ENCODE data around the gene SATB1. TPM values are rescaled to one million over a fixed set of nuclear protein-coding genes. Genes with fewer than 3 reads are reported as not detected.

The SATB1 gene
- total and polyA plus RNA-seq, 2 of the 4 experiments (the other 2 are of a cell fraction): 7.5 to 10.7 TPM

- Histone ChIP-seq H3K4me1 (ENCODE audit: control insufficient read depth, insufficient read depth, low read length) (no peaks in the 10 kb centered on the region), H3K9me3 (ENCODE audit: control insufficient read depth, insufficient read depth, low read length) (no peaks in the 10 kb centered on the region), H3K4me3 (ENCODE audit: insufficient read depth, low read depth, low read length) (no peak overlapping the region), H4K20me1 (ENCODE audit: insufficient read depth, low read length) (no peaks in the 10 kb centered on the region), H3K14ac (replicated peaks; ENCODE audit: low read depth, low read length) (no peak overlapping the region), H3K18ac (ENCODE audit: low read depth, low read length) (no peak overlapping the region), H3K27me3 (ENCODE audit: control insufficient read depth, insufficient read depth, low read length) (no peaks in the 10 kb centered on the region), H4K8ac (ENCODE audit: low read depth in 2 of 2, low read length in 2 of 2) (no peak overlapping the region), H2AK9ac (replicated peaks; ENCODE audit: low read depth, low read length, poor library complexity) (no peak overlapping the region), H2BK20ac (ENCODE audit: low read depth, low read length) (no peak overlapping the region), H3K4me2 (ENCODE audit: low read depth, low read length) (no peak overlapping the region), H2BK120ac (ENCODE audit: low read depth, low read length) (no peak overlapping the region), H3K9me1 (ENCODE audit: insufficient read depth, low read length) (no peaks in the 10 kb centered on the region), H3K23ac (ENCODE audit: low read depth, low read length) (no peak overlapping the region), H3K9ac (ENCODE audit: low read depth, low read length) (no peak overlapping the region), H3K36me3 (ENCODE audit: control insufficient read depth, insufficient read depth, low read length) (no peaks in the 10 kb centered on the region), H4K5ac (ENCODE audit: low read depth, low read length) (no peak overlapping the region), H2AFZ (replicated peaks; ENCODE audit: low read length, poor library complexity) (no peak overlapping the region), H3K27ac (ENCODE audit: insufficient read depth, low read length) (no peak overlapping the region), H3K79me1 (ENCODE audit: low read depth in 1 of 2, low read length in 2 of 2) (no peaks in the 10 kb centered on the region), H4K91ac (ENCODE audit: insufficient read depth, low read depth, low read length) (no peak overlapping the region), H2AK5ac (ENCODE audit: low read depth, low read length) (no peak overlapping the region), H2BK5ac (ENCODE audit: low read depth, low read length, poor library complexity, severe bottlenecking) (no peak overlapping the region), H2BK15ac (ENCODE audit: low read depth, low read length) (no peak overlapping the region), H3K4ac (ENCODE audit: low read depth, low read length) (no peak overlapping the region), H3K56ac (ENCODE audit: extremely low read depth, insufficient read depth, low read length) (no peak overlapping the region)
- ATAC-seq (ENCODE audit: low read depth) (no peak), DNase-seq (no peak)
- TF ChIP-seq RCOR1 (IDR thresholded peaks at IDR 0.05; ENCODE audit: insufficient replicate concordance, low read length) (no peak), RFX5 (IDR thresholded peaks at IDR 0.05; ENCODE audit: low read depth, low read length) (no peak), RAD21 (IDR thresholded peaks at IDR 0.05; ENCODE audit: low read length) (no peak), FOS (IDR thresholded peaks at IDR 0.05; ENCODE audit: low read depth, low read length) (no peak), MAZ (IDR thresholded peaks at IDR 0.05; ENCODE audit: borderline replicate concordance, low read depth, low read length) (no peak), BHLHE40 (IDR thresholded peaks at IDR 0.05; ENCODE audit: low read depth, low read length) (no peak), CEBPB (IDR thresholded peaks at IDR 0.05; ENCODE audit: low read depth, low read length) (no peak), MXI1 (IDR thresholded peaks at IDR 0.05; ENCODE audit: borderline replicate concordance, low read depth, low read length) (no peak), USF2 (IDR thresholded peaks at IDR 0.05; ENCODE audit: low read depth, low read length) (no peak), MAFK (IDR thresholded peaks at IDR 0.05; ENCODE audit: low read depth, low read length) (no peak), NFE2L2 (IDR thresholded peaks at IDR 0.05; ENCODE audit: low read depth, low read length) (no peak), POLR2A (IDR thresholded peaks at IDR 0.05; ENCODE audit: low read depth, low read length) (no peak)
- dilution Hi-C loops (cut with HindIII; ENCODE audit: low sequenced_read_pairs, unreplicated experiment): no loop called here
- POLR2A ChIA-PET (ENCODE audit: unreplicated experiment): interaction anchor here (0.6 kb wide), 1 partner anchor 49 kb away, joined by 3 read pairs; no protein-coding TSS in a partner anchor
- intact Hi-C loops (cut with micrococcal nuclease): loop anchor here (5.0 to 10.0 kb wide), 2 partner anchors 531 to 1783 kb away; no protein-coding TSS in a partner anchor
- CTCF ChIA-PET: interaction anchor here (0.6 to 0.8 kb wide), 2 partner anchors 17 to 350 kb away, joined by 4 read pairs; no protein-coding TSS in a partner anchor
- no TSS peak for BruUV-seq (replicated peaks)
- in situ Hi-C loops (cut with MboI; ENCODE audit: low sequenced_read_pairs): no loop called here
- WGBS, 2 experiments (ENCODE audit: extremely low coverage in 2 of 2, insufficient read length in 1 of 2): no CpG with 5 or more reads among the region's 4 CpGs
These were observed 39.4 kb downstream of the SATB1 start for GRCh38 chr3:18385706-18386105.

Measured in IMR-90 (cell line).